ENCODE results near the gene TIMM13. TPM values are rescaled to one million over a fixed set of nuclear protein-coding genes. Genes with fewer than 3 reads are reported as not detected.

TIMM13 gene
- total and polyA plus RNA-seq, 2 donors (not counting 3 experiments of a cell fraction or from before 2014, with no cell fraction given): 154 to 160 TPM

GRCh38 chr19:2410023-2410422 is 17.4 kb downstream of the TIMM13 start:
- Histone ChIP-seq H3K4me1 (ENCODE audit: control insufficient read depth, extremely low read depth, insufficient read depth, low read length) (no peaks in the 10 kb centered on the region), H2AFZ (ENCODE audit: low read depth, low read length) (no peak overlapping the region), H3K9me1 (replicated peaks; ENCODE audit: control insufficient read depth, extremely low read depth, insufficient read depth, low read length) (no peaks in the 10 kb centered on the region), H3K79me2 (ENCODE audit: control insufficient read depth, insufficient read depth, low read length) (no peaks in the 10 kb centered on the region), H3K9ac (replicated peaks; ENCODE audit: extremely low read depth, insufficient read depth, low read length) (no peak overlapping the region), H3K36me3 (ENCODE audit: control insufficient read depth in 2 of 2, extremely low read depth in 1 of 2, insufficient read depth in 2 of 2, low read length in 2 of 2) (no peaks in the 10 kb centered on the region), H4K20me1 (replicated peaks; ENCODE audit: control insufficient read depth, extremely low read depth, insufficient read depth, low read length) (no peaks in the 10 kb centered on the region), H3K27me3 (ENCODE audit: control insufficient read depth in 2 of 2, insufficient read depth in 2 of 2, low read length in 2 of 2) (no peaks in the 10 kb centered on the region), H3K9me3 (replicated peaks; ENCODE audit: control insufficient read depth, insufficient read depth, low read length) (no peaks in the 10 kb centered on the region), H3K4me2 (ENCODE audit: insufficient read depth, low read length) (no peak overlapping the region), H3K27ac (ENCODE audit: insufficient read depth, low read depth, low read length) (no peak overlapping the region), H3K4me3 (replicated peaks in 1 of 3; ENCODE audit: insufficient read depth in 1 of 3, low read depth in 1 of 3, low read length in 3 of 3) (no peak overlapping the region)
- intact Hi-C loops (cut with micrococcal nuclease): no loop called here
- no TSS peak for BruUV-seq (replicated peaks)
- no peak for FAIRE-seq
- no peak for TF ChIP-seq POLR2AphosphoS5 (IDR thresholded peaks at IDR 0.05; ENCODE audit: insufficient read depth, low read depth, low read length)
- TF ChIP-seq JUN (IDR thresholded peaks at IDR 0.05; ENCODE audit: borderline replicate concordance, insufficient read depth, insufficient read length, low read depth): no peak
- TF ChIP-seq MYC (IDR thresholded peaks at IDR 0.05; ENCODE audit: low read depth, low read length): no peak
- TF ChIP-seq FOS (IDR thresholded peaks at IDR 0.05; ENCODE audit: borderline replicate concordance, insufficient read depth, low read length): no peak
- no peak for TF ChIP-seq EZH2 (IDR thresholded peaks at IDR 0.05; ENCODE audit: borderline replicate concordance, low read depth, low read length, severe bottlenecking)
- no peak for TF ChIP-seq MAX (IDR thresholded peaks at IDR 0.05; ENCODE audit: insufficient read depth, insufficient read length)
- TF ChIP-seq POLR2A (IDR thresholded peaks at IDR 0.05; ENCODE audit: low read depth, low read length): no peak
- no peak for TF ChIP-seq CTCF (IDR thresholded peaks at IDR 0.05; ENCODE audit: extremely low read depth in 1 of 2, insufficient read depth in 1 of 2, low read depth in 1 of 2, low read length in 2 of 2)
- POLR2A ChIA-PET: no interaction called here
- dilution Hi-C loops (cut with MboI; ENCODE audit: extremely low pct_ligation_motif_present, low sequenced_read_pairs): no loop called here
- CTCF ChIA-PET: interaction anchor here (1.1 kb wide), 1 partner anchor 18 kb away, joined by 3 read pairs; no protein-coding TSS in a partner anchor
- DNase-seq (ENCODE audit: low read depth, low spot score): no peak

All from endothelial cell of umbilical vein (primary cell).